ENCODE data around the gene FAM200A.
"Not testable (repeated sequence)": the region's sequence is repeated elsewhere in the genome, so short reads cannot be mapped to it uniquely, and the experiment has no call there.

FAM200A gene

DNA sequence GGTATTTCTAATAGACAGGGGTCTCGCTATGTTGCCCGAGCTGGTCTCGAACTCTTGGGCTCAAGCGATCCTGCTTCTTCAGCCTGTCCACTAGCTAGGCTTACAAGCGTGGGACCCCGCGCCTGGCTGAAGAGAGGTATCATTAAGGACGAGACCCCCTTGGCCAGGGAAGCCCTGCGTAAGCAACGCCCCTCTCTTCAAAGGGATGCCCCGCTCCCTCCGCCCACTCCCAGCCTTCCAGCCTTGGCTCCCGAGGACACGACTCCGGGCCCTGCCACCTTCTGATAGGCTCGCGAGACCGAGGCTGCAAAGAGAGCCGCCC is 47.7 kb downstream of the FAM200A start:
- DNase-seq (ENCODE audit: low spot score) = peak; percentile 99

DNA sequence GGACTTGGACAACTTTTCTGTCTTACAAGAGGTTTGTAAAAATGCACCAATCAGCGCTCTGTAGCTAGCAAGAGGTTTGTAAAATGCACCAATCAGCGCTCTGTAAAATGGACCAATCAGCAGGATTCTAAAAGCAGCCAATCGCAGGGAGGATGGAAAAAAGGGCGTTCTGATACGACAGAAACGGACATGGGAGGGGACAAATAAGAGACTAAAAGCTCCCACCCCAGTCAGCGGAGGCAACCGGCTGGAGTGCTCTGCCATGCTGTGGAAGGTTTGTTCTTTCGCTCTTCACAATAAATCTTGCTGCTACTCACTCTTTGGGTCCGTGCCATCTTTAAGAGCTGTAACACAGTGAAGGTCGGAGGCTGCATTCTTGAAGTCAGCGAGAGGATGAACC is 50.7 kb downstream of the FAM200A start:
- DNase-seq (ENCODE audit: low spot score) = not testable (repeated sequence)

DNA sequence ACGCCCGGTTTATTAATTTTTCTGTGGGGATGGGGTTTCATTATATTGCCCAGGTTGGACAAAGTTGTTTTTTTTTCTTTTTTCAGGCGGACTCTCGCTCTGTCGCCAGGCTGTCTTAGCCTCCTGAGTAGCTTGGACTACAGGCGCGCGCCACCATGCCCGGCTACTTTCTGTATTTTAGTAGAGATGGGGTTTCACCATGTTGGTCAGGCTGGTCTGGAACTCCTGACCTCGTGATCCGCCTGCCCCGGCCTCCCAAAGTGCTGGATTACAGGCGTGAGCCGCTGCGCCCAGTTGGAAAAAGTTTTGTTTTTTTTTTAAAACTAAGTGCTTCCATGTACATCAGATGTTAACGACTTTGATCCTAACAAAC is 51.3 kb downstream of the FAM200A start:
- DNase-seq (ENCODE audit: low spot score) = no peak

DNA sequence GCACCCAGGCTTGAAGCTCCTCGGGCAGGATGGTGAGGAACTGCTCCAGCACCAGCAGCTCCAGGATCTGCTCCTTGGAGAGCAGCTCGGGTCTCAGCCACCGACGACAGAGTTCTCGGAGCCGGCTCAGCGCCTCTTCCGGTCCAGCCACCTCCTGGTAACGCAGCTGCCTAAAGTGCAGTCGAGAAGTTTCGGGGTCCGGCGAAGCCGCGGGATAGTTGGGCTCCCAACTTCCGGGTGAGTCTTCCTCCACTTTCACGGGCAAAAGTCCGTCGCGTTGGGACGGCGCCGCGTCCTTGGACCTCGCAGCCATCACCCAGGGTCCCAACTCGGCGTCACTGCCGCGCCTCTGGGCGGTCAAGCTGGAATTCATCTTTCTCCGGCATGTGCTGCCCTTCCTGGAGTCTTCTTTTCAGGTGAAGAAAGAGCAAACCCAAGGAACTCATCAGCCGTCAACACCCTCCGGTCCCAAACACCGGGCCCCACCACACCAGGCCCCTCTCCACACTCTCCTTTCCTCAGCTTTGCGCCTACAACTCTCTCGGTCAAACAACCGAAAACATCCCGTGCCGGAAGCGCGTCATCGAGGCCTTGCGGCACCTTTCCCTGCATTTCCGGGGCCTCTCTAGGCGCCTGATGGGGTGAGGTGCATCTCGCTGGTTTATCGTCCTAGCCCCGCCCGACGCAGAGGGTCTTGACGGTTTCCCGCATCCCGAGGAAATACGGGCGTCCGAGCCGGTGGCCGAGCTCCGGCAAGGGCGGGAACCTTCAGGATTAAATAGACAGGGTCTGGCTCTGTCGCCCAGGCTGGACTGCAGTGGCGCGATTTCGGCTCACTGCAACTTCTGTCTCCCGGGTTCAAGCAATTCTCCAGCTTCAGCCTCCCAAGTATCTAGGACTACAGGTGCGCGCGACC is 51.9 kb downstream of the FAM200A start, which contains the start of gene ZNF394:
TSS of gene ZNF394 (minus strand) at position 561 of the 916 bp plus-strand sequence. CDS start at position 373, 188 bp downstream.
- peak; percentile 92 for DNase-seq (ENCODE audit: low spot score)

DNA sequence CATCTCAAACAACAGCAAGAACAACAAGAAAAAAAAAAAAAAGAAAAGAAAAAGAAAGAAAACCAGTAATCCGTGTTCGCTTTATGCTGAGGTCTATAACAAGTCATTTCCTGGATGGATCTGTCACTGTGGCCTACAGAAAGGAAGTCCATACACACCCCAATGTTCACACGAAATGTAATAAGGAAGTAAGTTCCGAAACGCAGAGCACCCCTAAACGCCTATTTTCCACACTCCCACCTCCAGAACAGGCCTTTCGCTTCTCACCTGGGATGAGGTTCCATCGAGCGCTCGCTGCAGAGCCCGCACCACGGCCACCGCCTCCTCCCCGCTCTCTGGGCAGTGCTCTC is 52.6 kb downstream of the FAM200A start:
- DNase-seq (ENCODE audit: low spot score) = no peak

GRCh38 chr7:99498546-99498944 is 53.4 kb downstream of the FAM200A start:
- no peak for DNase-seq (ENCODE audit: low spot score)

GRCh38 chr7:99497766-99498545 is 54.0 kb downstream of the FAM200A start:
- DNase-seq (ENCODE audit: low spot score) = no peak

Data from ecto neural progenitor cell (in vitro differentiated cells).